H1 (cell line): ENCODE results near the gene DYTN. TPM values are rescaled to one million over a fixed set of nuclear protein-coding genes. Genes with fewer than 3 reads are reported as not detected.

Experiments
- CTCF ChIA-PET: fragments of 300-600 bp; sonication (Branson Sonifier 250); formaldehyde crosslinking; loops from one replicate; lab custom pipeline; 2021; ENCODE audit not compliant: partially characterized antibody; lab: Charles Lee
- POLR2A ChIA-PET: fragments of 300-600 bp; sonication (Branson Sonifier 250); formaldehyde crosslinking; loops from one replicate; lab custom pipeline; 2021; ENCODE audit warnings: inconsistent platforms; ENCODE audit not compliant: partially characterized antibody; lab: Charles Lee
- DNase-seq, 2 experiments: peaks; one replicate each; pipeline versions ENCODE4 v3.0.0 to v3.0.0-alpha.2; 2010 to 2022; ENCODE audit warnings: low spot score in 2 of 2, low read depth in 1 of 2, mixed read lengths in 1 of 2
- FAIRE-seq: peaks from 2 replicates; lab custom pipeline; 2011; peaks lifted over from hg19 to GRCh38; lab: Jason Lieb, UNC
- H2AFZ ChIP-seq: 2 replicates; pipeline ENCODE4 v1.8.1; 2012; ENCODE audit warnings: low read length, inconsistent platforms
- H2AK5ac ChIP-seq: 2 replicates; pipeline ENCODE4 v1.6.1; 2013; ENCODE audit warnings: low read depth, low read length
- H2BK120ac ChIP-seq: replicated peaks from 2 replicates; pipeline ENCODE3; 2013; ENCODE audit warnings: low read depth, low read length, inconsistent platforms
- H2BK12ac ChIP-seq: 2 replicates; pipeline ENCODE4 v1.6.1; 2013; ENCODE audit warnings: low read depth, low read length
- H2BK15ac ChIP-seq: 2 replicates; pipeline ENCODE4 v1.6.1; 2013; ENCODE audit warnings: low read length
- H2BK20ac ChIP-seq: 2 replicates; pipeline ENCODE4 v1.6.1; 2013; ENCODE audit warnings: low read length
- H2BK5ac ChIP-seq: 2 replicates; pipeline ENCODE4 v1.6.1; 2013; ENCODE audit warnings: low read depth, low read length
- H3K14ac ChIP-seq: 2 replicates; pipeline ENCODE4 v1.6.1; 2013; ENCODE audit warnings: inconsistent platforms; ENCODE audit not compliant: insufficient read length
- H3K18ac ChIP-seq: 2 replicates; pipeline ENCODE4 v1.6.1; 2013; ENCODE audit warnings: low read length; ENCODE audit errors: extremely low read depth
- H3K23ac ChIP-seq: 2 replicates; pipeline ENCODE4 v1.6.1; 2013; ENCODE audit warnings: inconsistent platforms; ENCODE audit not compliant: insufficient read length
- H3K23me2 ChIP-seq: 2 replicates; pipeline ENCODE4 v1.6.1; 2013; ENCODE audit warnings: low read depth, low read length
- H3K27ac ChIP-seq: 2 replicates; pipeline ENCODE4 v1.6.1; 2011; ENCODE audit warnings: low read depth, low read length, inconsistent platforms
- H3K27me3 ChIP-seq, 4 experiments: replicated peaks in 1 of 4; 1 replicate in 1 of 4; 2 replicates in 3 of 4; pipeline versions ENCODE4 v1.6.1 to v1.8.1; 2011 to 2013; ENCODE audit warnings: low read length in 3 of 4, mild to moderate bottlenecking in 3 of 4, inconsistent platforms in 2 of 4, mixed read lengths in 2 of 4, moderate library complexity in 1 of 4; ENCODE audit not compliant: control insufficient read depth in 3 of 4, insufficient read depth in 3 of 4; ENCODE audit errors: extremely low read depth in 1 of 4
- H3K36me3 ChIP-seq, 4 experiments: 2 replicates each; pipeline versions ENCODE4 v1.6.1 to v1.8.1; 2011 to 2013; ENCODE audit warnings: mild to moderate bottlenecking in 4 of 4, low read length in 3 of 4, moderate library complexity in 2 of 4, control low read depth in 1 of 4, inconsistent platforms in 1 of 4; ENCODE audit not compliant: insufficient read depth in 4 of 4, control insufficient read depth in 2 of 4
- H3K4ac ChIP-seq: replicated peaks from 2 replicates; pipeline ENCODE3; 2013; ENCODE audit warnings: low read length, low read depth, mixed read lengths, inconsistent platforms; ENCODE audit not compliant: insufficient read length
- H3K4me1 ChIP-seq, 4 experiments: replicated peaks in 1 of 4; 1 replicate in 1 of 4; 2 replicates in 3 of 4; pipeline versions ENCODE4 v1.6.1 to v1.8.1; 2011 to 2013; ENCODE audit warnings: low read length in 3 of 4, inconsistent platforms in 2 of 4, mixed read lengths in 1 of 4; ENCODE audit not compliant: insufficient read depth in 4 of 4, control insufficient read depth in 3 of 4
- H3K4me2 ChIP-seq, 2 experiments: 2 replicates each; pipeline versions ENCODE4 v1.6.1 to v1.8.1; 2011 to 2013; ENCODE audit warnings: low read depth in 2 of 2, low read length in 2 of 2, control low read depth in 1 of 2, inconsistent platforms in 1 of 2, mild to moderate bottlenecking in 1 of 2; ENCODE audit not compliant: insufficient read depth in 1 of 2
- H3K4me3 ChIP-seq, 4 experiments: fragments of 200-600, 300-600 bp in 1 of 4; sonication (generic), shearing (Covaris generic), sonication (Bioruptor Twin) in 1 of 4; 2 replicates each; pipeline versions ENCODE4 v1.5.1 to v1.8.1; 2011 to 2016; ENCODE audit warnings: low read length in 4 of 4, low read depth in 3 of 4, control low read depth in 2 of 4, inconsistent platforms in 2 of 4, mild to moderate bottlenecking in 2 of 4, mixed read lengths in 1 of 4, moderate library complexity in 1 of 4; ENCODE audit not compliant: insufficient read depth in 2 of 4; ENCODE audit errors: extremely low read depth in 1 of 4
- H3K56ac ChIP-seq: replicated peaks from 2 replicates; pipeline ENCODE3; 2013; ENCODE audit warnings: low read depth, mild to moderate bottlenecking, mixed read lengths, low read length, inconsistent platforms; ENCODE audit not compliant: insufficient read length
- H3K79me1 ChIP-seq: 2 replicates; pipeline ENCODE4 v1.6.1; 2013; ENCODE audit warnings: low read depth, low read length, control low read depth
- H3K79me2 ChIP-seq, 2 experiments: 2 replicates each; pipeline versions ENCODE4 v1.6.1 to v1.8.1; 2012 to 2013; ENCODE audit warnings: low read length in 2 of 2, mild to moderate bottlenecking in 2 of 2, inconsistent platforms in 1 of 2; ENCODE audit not compliant: insufficient read depth in 2 of 2, control insufficient read depth in 1 of 2
- H3K9ac ChIP-seq, 4 experiments: replicated peaks in 1 of 4; 1 replicate in 1 of 4; 2 replicates in 3 of 4; pipeline versions ENCODE4 v1.6.1 to v1.8.1; 2011 to 2013; ENCODE audit warnings: low read depth in 3 of 4, low read length in 3 of 4, control low read depth in 2 of 4, mild to moderate bottlenecking in 2 of 4, moderate library complexity in 2 of 4, inconsistent platforms in 1 of 4; ENCODE audit errors: extremely low read depth in 1 of 4
- H3K9me3 ChIP-seq, 2 experiments: 2 replicates each; pipeline versions ENCODE4 v1.6.1 to v1.8.1; 2012 to 2013; ENCODE audit warnings: mild to moderate bottlenecking in 2 of 2, moderate library complexity in 2 of 2, control low read depth in 1 of 2, inconsistent platforms in 1 of 2, low read depth in 1 of 2, low read length in 1 of 2, mixed read lengths in 1 of 2; ENCODE audit not compliant: insufficient read depth in 2 of 2
- H4K20me1 ChIP-seq, 2 experiments: replicated peaks in 1 of 2; 2 replicates each; pipeline versions ENCODE3 to v1.8.1; 2011 to 2013; ENCODE audit warnings: inconsistent platforms in 2 of 2, low read length in 2 of 2, mild to moderate bottlenecking in 1 of 2; ENCODE audit not compliant: insufficient read depth in 2 of 2, control insufficient read depth in 1 of 2
- H4K5ac ChIP-seq: 2 replicates; pipeline ENCODE4 v1.6.1; 2013; ENCODE audit warnings: low read length, low read depth, mixed read lengths, inconsistent platforms; ENCODE audit not compliant: insufficient read length
- H4K8ac ChIP-seq: 2 replicates; pipeline ENCODE4 v1.8.0; 2013; ENCODE audit warnings: mild to moderate bottlenecking, moderate library complexity, low read length, inconsistent platforms; ENCODE audit not compliant: insufficient read depth; ENCODE audit errors: extremely low read depth
- H4K91ac ChIP-seq: replicated peaks from 2 replicates; pipeline ENCODE3; 2013; ENCODE audit warnings: low read length, mixed read lengths, inconsistent platforms; ENCODE audit not compliant: insufficient read length
- CBX5 ChIP-seq: fragments of 300-800, 300-1000 bp; sonication (generic); IDR thresholded peaks from 2 replicates; pipeline ENCODE4 v1.7.1; 2016; ENCODE audit warnings: antibody characterized with exemption, low read length, low read depth
- HDAC2 ChIP-seq, 2 experiments: fragments of 300-600 bp in 1 of 2; sonication (generic) in 1 of 2; IDR thresholded peaks; 2 replicates each; pipeline ENCODE4 v1.6.1; 2011 to 2012; ENCODE audit warnings: low read depth in 2 of 2, low read length in 2 of 2, mild to moderate bottlenecking in 2 of 2, moderate library complexity in 2 of 2, borderline replicate concordance in 1 of 2, inconsistent platforms in 1 of 2
- POLR2A ChIP-seq, 2 experiments: IDR thresholded peaks; 1 replicate in 1 of 2; 2 replicates in 1 of 2; pipeline ENCODE4 v1.6.1; 2011; ENCODE audit warnings: low read depth in 2 of 2, low read length in 2 of 2, mild to moderate bottlenecking in 2 of 2; ENCODE audit errors: control extremely low read depth in 1 of 2
- POU5F1 ChIP-seq: IDR thresholded peaks from 2 replicates; pipeline ENCODE4 v1.6.1; 2011; ENCODE audit warnings: low read depth, mild to moderate bottlenecking, low read length, moderate library complexity
- SAP30 ChIP-seq: fragments of 300-600 bp; sonication (generic); IDR thresholded peaks from 2 replicates; pipeline ENCODE4 v1.7.1; 2012; ENCODE audit warnings: low read length, moderate library complexity, mild to moderate bottlenecking, inconsistent platforms; ENCODE audit not compliant: insufficient read depth, insufficient replicate concordance
- WGBS, 2 experiments: shearing (Covaris generic) in 1 of 2; methylation state at CpG; one replicate each; pipeline versions ENCODE4 v1.1.6 to v1.1.7; 2013 to 2015; ENCODE audit warnings: low lambda C conversion rate in 2 of 2, mixed read lengths in 2 of 2, inconsistent platforms in 1 of 2, low coverage in 1 of 2, missing lambda C conversion rate in 1 of 2; ENCODE audit not compliant: insufficient replicate concordance in 2 of 2, insufficient coverage in 1 of 2, insufficient read length in 1 of 2; ENCODE audit errors: extremely low coverage in 1 of 2, missing lambda C conversion rate in 1 of 2; 5-methylcytosine and 5-hydroxymethylcytosine counted together
- polyA plus RNA-seq, 7 experiments: library from polyadenylated mRNA; depleted of rRNA in 3 of 7; stranded (reverse) in 5 of 7; unstranded in 2 of 7; fragments of >200 nt in 5 of 7; fragments of 200-250 nt in 2 of 7; gene quantifications; 1 replicate in 5 of 7; 2 replicates in 1 of 7; 4 replicates in 1 of 7; pipeline versions ENCODE4 v1.2.1 to v1.2.3, GENCODE V29; 2011 to 2013; ENCODE audit warnings: missing spikeins in 2 of 7, mixed read lengths in 2 of 7
- total RNA-seq: library from RNA; stranded (reverse); fragmentation: NEBNext Ultra II Directional; extraction: Animal tissue kit (Norgen Biotek cat#: 25700); gene quantifications from 2 replicates; pipeline ENCODE4 v1.2.1, GENCODE V29; 2021

Gene DYTN
- total and polyA plus RNA-seq, 2 of the 8 experiments (the other 6 are each of a cell fraction or from before 2014, with no cell fraction given): not detected

DNA sequence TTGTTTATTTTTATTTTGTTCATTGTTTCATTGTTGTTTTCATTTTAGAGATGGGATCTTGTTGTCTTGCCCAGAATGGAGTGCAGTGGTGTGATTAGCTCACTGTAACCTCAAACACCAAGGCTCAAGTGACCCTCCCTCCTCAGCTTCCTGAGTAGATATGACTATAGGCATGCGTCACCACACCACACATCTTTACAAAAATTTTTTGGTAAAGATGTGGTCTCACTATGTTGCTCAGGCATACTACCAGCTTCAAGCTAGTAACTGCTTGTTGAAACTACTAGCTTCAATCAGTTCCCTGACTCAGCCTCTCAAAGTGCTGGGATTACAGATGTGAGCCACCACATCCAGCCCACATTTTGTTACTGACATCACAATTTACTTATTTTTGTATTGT lies 61.1 kb downstream of the DYTN start:
- no peak overlapping the region for H2AK5ac ChIP-seq
- 78% methylated on average over 1 of the region's 1 CpG; no CpG with 5 or more reads in 1 of the 2 experiments for WGBS, 2 experiments
- no peak overlapping the region for H3K14ac ChIP-seq
- no peak overlapping the region for H3K4me2 ChIP-seq
- ChIA-PET CTCF (interaction anchor here (0.6 kb wide), 1 partner anchor 674 kb away, joined by 3 read pairs; no protein-coding TSS in a partner anchor), POLR2A (no interaction called here)
- no peaks in the 10 kb centered on the region for H4K20me1 ChIP-seq
- H3K4me3 ChIP-seq: no peak overlapping the region
- no peak overlapping the region for H3K23ac ChIP-seq
- no peak overlapping the region for H3K27ac ChIP-seq
- H3K9ac ChIP-seq: no peak overlapping the region
- H3K4me1 ChIP-seq: no peaks in the 10 kb centered on the region
- H4K91ac ChIP-seq: no peak overlapping the region
- H2BK5ac ChIP-seq: no peak overlapping the region
- H4K8ac ChIP-seq: no peak overlapping the region
- H3K36me3 ChIP-seq: no peaks in the 10 kb centered on the region
- no peak for FAIRE-seq
- H2AFZ ChIP-seq: no peak overlapping the region
- no peaks in the 10 kb centered on the region for H3K23me2 ChIP-seq
- H3K4ac ChIP-seq: no peak overlapping the region
- no peaks in the 10 kb centered on the region for H3K79me2 ChIP-seq
- H4K5ac ChIP-seq: no peak overlapping the region
- no peak overlapping the region for H2BK15ac ChIP-seq
- no peak overlapping the region for H2BK120ac ChIP-seq
- no peak for DNase-seq
- no peaks in the 10 kb centered on the region for H3K79me1 ChIP-seq
- H3K56ac ChIP-seq: no peak overlapping the region
- no peak overlapping the region for H3K18ac ChIP-seq
- H2BK20ac ChIP-seq: no peak overlapping the region
- no peaks in the 10 kb centered on the region for H3K27me3 ChIP-seq
- no peak overlapping the region for H2BK12ac ChIP-seq
- H3K9me3 ChIP-seq: no peaks in the 10 kb centered on the region
- TF ChIP-seq SAP30: no peak
- TF ChIP-seq HDAC2 (IDR thresholded peaks at IDR 0.05; ENCODE audit: borderline replicate concordance in 1 of 2, low read depth in 2 of 2, low read length in 2 of 2): no peak
- no peak for TF ChIP-seq CBX5
- TF ChIP-seq POLR2A (IDR thresholded peaks at IDR 0.05; ENCODE audit: control extremely low read depth in 1 of 2, low read depth in 2 of 2, low read length in 2 of 2): no peak
- TF ChIP-seq POU5F1: no peak
